Progenitor cell of endocrine pancreas (in vitro differentiated cells): Measurements from ENCODE around the gene CGA. TPM values are rescaled to one million over a fixed set of nuclear protein-coding genes. Genes with fewer than 3 reads are reported as not detected.
A peak's percentile ranks its signal among the peaks of the same experiment; 100 is the strongest.
"Not testable (repeated sequence)": the region's sequence is repeated elsewhere in the genome, so short reads cannot be mapped to it uniquely, and the experiment has no call there.

ENCODE experiments used
- DNase-seq: peaks from one replicate; pipeline ENCODE4 v3.0.0; 2021; ENCODE audit warnings: low spot score; ENCODE audit not compliant: unreplicated experiment
- H3K27ac Mint-ChIP-seq: 2 replicates; pipeline ENCODE4 v1.8.0; 2021; ENCODE audit warnings: mild to moderate bottlenecking, moderate library complexity, mixed read lengths
- H3K27me3 Mint-ChIP-seq: 2 replicates; pipeline ENCODE4 v1.8.0; 2021; ENCODE audit warnings: mixed read lengths
- H3K36me3 Mint-ChIP-seq: 2 replicates; pipeline ENCODE4 v1.8.0; 2022; ENCODE audit warnings: mixed read lengths; ENCODE audit not compliant: insufficient read depth
- H3K4me1 Mint-ChIP-seq: 2 replicates; pipeline ENCODE4 v1.8.0; 2021; ENCODE audit warnings: low read depth, mixed read lengths
- H3K4me3 Mint-ChIP-seq: 2 replicates; pipeline ENCODE4 v1.8.0; 2021; ENCODE audit warnings: low read depth, mild to moderate bottlenecking, moderate library complexity, mixed read lengths
- H3K9me3 Mint-ChIP-seq: 2 replicates; pipeline ENCODE4 v1.8.0; 2021; ENCODE audit warnings: low read depth, mixed read lengths
- long read RNA-seq: library from polyadenylated mRNA; unstranded; transcript quantifications from one replicate; pipeline ENCODE4 v2.0.0, GENCODE V29; 2020
- total RNA-seq: library from RNA; stranded (reverse); gene quantifications from 2 replicates; pipeline ENCODE4 v1.2.1, GENCODE V29; 2021
- TF ChIP-seq, protein P1 (sequence below): fragments of 200-600 bp; sonication (generic); IDR thresholded peaks from one replicate; pipeline ENCODE4 v1.5.0; 2021; ENCODE audit warnings: antibody characterized with exemption, mild to moderate bottlenecking; ENCODE audit not compliant: unreplicated experiment

The CGA gene
- 5.5 and 7.1 TPM in 2 replicates for total RNA-seq
- long read RNA-seq, partial matches to known transcripts: 0 of 2 reads
- long read RNA-seq, other reads (novel, unspliced or antisense): 0 of 2 reads

DNA sequence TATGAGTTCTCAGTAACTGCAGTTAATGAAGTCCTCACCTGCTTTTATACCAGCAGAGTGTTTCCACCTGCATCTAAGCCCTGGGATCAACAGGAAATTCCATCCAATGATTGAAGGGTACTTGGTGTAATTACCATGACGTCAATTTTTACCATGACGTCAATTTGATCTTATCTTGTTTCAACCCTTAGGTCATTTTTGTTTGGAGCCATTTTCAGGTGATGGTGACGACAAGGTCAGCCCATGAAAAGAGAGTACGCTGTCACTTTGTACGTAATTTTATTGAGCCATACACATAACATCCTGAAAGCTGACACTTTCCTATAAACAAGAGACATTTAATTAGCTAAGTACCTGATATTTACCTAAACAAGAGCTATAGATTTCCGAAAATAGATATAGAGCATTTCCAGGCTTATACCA, at the start of gene CGA:
Gene CGA, minus strand, starts transcription at position 20 of the 423 bp plus-strand sequence. CDS start 6,906 bp downstream, outside the sequence.
- H3K27ac Mint-ChIP-seq: no peak within 1 kb of the TSS
- no peak within 1 kb of the TSS for H3K4me3 Mint-ChIP-seq
- no peaks in the 10 kb centered on the region for H3K27me3 Mint-ChIP-seq
- peaks cover 22% of the 10 kb centered on the region for H3K4me1 Mint-ChIP-seq
- no peaks in the 10 kb centered on the region for H3K9me3 Mint-ChIP-seq
- TF ChIP-seq, protein P1, sequence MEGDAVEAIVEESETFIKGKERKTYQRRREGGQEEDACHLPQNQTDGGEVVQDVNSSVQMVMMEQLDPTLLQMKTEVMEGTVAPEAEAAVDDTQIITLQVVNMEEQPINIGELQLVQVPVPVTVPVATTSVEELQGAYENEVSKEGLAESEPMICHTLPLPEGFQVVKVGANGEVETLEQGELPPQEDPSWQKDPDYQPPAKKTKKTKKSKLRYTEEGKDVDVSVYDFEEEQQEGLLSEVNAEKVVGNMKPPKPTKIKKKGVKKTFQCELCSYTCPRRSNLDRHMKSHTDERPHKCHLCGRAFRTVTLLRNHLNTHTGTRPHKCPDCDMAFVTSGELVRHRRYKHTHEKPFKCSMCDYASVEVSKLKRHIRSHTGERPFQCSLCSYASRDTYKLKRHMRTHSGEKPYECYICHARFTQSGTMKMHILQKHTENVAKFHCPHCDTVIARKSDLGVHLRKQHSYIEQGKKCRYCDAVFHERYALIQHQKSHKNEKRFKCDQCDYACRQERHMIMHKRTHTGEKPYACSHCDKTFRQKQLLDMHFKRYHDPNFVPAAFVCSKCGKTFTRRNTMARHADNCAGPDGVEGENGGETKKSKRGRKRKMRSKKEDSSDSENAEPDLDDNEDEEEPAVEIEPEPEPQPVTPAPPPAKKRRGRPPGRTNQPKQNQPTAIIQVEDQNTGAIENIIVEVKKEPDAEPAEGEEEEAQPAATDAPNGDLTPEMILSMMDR: no peak
- DNase-seq: no peak
- H3K36me3 Mint-ChIP-seq: no peaks in the 10 kb centered on the region

DNA sequence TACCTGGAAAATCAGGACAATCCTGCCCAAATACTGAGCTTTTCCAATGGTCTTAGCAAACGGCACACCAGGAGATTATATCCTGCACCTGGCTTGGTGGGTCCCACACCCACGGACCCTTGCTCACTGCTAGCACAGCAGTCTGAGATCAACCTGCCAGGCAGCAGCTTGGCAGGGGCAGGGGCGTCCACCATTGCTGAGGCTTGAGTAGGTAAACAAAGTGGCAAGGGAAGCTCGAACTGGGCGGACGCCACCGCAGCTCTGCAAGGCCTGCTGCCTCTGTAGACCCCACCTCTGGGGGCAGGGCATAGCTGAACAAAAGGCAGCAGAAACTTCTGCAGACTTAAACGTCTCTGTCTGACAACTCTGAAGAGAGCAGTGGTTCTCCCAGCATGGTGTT, 45.0 kb upstream of the CGA start:
- not testable (repeated sequence) for H3K27ac Mint-ChIP-seq, DNase-seq, H3K4me1 Mint-ChIP-seq, H3K36me3 Mint-ChIP-seq, H3K27me3 Mint-ChIP-seq, H3K4me3 Mint-ChIP-seq
- H3K9me3 Mint-ChIP-seq: peaks cover 10% of the 10 kb centered on the region

DNA sequence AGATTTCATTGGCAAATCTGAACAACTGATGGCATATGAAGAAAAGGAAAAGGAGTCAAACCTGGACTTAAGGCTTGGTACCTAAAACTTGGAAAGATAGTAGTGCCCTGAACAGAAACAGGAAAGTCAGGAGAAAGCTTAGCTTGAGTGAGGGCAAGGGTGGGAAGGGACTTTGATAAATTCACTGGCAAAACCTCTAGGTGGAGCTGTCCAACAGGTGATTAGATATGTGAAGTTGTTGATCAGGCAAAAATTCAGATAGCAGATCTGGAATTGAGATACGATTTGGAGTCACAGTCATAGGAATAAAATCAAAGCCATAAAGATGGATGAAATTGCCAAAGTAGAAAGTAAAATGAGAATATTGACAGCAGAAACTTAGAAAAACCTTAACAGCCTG, 44.3 kb upstream of the CGA start:
- no peak overlapping the region for H3K27ac Mint-ChIP-seq
- no peak overlapping the region for H3K4me3 Mint-ChIP-seq
- H3K36me3 Mint-ChIP-seq: peaks cover 1% of the 10 kb centered on the region
- DNase-seq: no peak
- no peaks in the 10 kb centered on the region for H3K4me1 Mint-ChIP-seq
- TF ChIP-seq, protein P1: peak; percentile 44
- peaks cover 10% of the 10 kb centered on the region for H3K9me3 Mint-ChIP-seq
- H3K27me3 Mint-ChIP-seq: peaks cover 2% of the 10 kb centered on the region

DNA sequence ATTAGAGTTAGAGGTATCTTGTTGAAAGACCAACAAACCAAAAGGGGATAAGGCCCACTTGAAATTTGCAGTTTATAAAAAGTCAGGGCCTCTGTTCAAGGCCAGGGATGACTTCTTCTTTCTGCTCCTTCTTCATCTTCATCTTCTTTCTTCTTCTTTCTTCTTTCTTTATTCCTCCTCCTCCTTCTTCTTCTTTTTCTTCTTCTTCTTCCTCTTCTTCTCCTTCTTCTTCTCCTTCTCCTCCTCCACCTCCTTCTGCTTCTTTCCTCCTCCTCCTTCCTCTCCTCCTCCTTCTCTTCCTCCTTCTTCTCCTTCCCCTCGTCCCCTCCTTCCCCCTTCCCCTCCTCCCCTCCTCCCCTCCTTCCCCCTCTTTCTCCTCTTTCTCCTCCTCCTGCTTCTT, 42.1 kb upstream of the CGA start:
- H3K4me1 Mint-ChIP-seq: no peaks in the 10 kb centered on the region
- H3K4me3 Mint-ChIP-seq: no peak overlapping the region
- H3K9me3 Mint-ChIP-seq: peaks cover 16% of the 10 kb centered on the region
- no peak for DNase-seq
- peaks cover 2% of the 10 kb centered on the region for H3K27me3 Mint-ChIP-seq
- H3K27ac Mint-ChIP-seq: no peak overlapping the region
- peaks cover 1% of the 10 kb centered on the region for H3K36me3 Mint-ChIP-seq
- TF ChIP-seq, protein P1: no peak

DNA sequence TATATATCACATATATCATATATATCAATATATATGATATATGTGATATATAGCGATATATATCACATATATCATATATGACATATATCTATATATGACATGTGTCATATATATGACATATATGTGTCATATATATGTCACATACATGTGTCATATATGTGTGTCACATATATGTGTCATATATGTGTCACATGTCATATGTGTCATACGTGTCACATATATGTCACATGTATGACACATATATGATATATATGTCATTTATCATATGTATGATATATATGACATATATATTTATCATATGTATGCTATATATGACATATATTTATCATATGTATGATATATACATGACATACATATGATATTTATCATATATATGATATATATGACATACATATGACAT, 32.8 kb upstream of the CGA start:
- Mint-ChIP-seq H3K9me3 (no peaks in the 10 kb centered on the region), H3K4me1 (no peaks in the 10 kb centered on the region), H3K4me3 (no peak overlapping the region), H3K36me3 (no peaks in the 10 kb centered on the region), H3K27ac (no peak overlapping the region), H3K27me3 (no peaks in the 10 kb centered on the region)
- TF ChIP-seq, protein P1: no peak
- no peak for DNase-seq

DNA sequence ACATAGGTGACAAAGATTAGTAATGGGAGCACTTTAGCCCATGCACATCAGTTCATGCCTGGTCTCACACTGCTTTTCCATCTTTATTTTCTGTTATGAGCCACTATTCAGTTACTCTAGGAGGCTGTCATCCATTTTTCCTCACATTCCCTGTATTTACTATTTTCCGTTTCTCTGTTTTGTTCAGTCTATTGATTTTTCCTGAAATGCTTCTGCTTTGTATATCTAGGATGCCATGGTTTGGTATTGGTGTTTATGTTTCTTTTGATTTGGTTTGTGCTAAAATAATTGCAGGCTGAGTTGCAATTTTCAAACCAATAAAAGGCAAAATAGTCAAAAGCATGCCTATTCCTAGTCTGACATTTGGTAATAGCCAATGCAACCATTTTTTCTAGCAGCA, 31.6 kb upstream of the CGA start:
- no peak overlapping the region for H3K4me3 Mint-ChIP-seq
- TF ChIP-seq, protein P1: no peak
- H3K27ac Mint-ChIP-seq: no peak overlapping the region
- H3K4me1 Mint-ChIP-seq: no peaks in the 10 kb centered on the region
- peaks cover 8% of the 10 kb centered on the region for H3K9me3 Mint-ChIP-seq
- no peaks in the 10 kb centered on the region for H3K27me3 Mint-ChIP-seq
- no peak for DNase-seq
- peaks cover 2% of the 10 kb centered on the region for H3K36me3 Mint-ChIP-seq
